HEK293 (cell line): ENCODE measurements around the gene RAB40C.

ENCODE experiments used
- BCL11B ChIP-seq: fragments of 450-650 bp; formaldehyde crosslinking; IDR thresholded peaks from 2 replicates; pipeline ENCODE4 v1.5.1; 2016; ENCODE audit warnings: low read depth, missing biosample characterization, missing genetic modification characterization
- KLF7 ChIP-seq: fragments of 450-650 bp; formaldehyde crosslinking; IDR thresholded peaks from 2 replicates; pipeline ENCODE4 v1.5.1; 2016; ENCODE audit warnings: missing biosample characterization, missing genetic modification characterization, borderline replicate concordance
- KLF8 ChIP-seq: fragments of 450-650 bp; formaldehyde crosslinking; IDR thresholded peaks from 2 replicates; pipeline ENCODE4 v1.5.1; 2016; ENCODE audit warnings: missing biosample characterization, missing genetic modification characterization
- MEIS1 ChIP-seq: sonication (generic); formaldehyde crosslinking; IDR thresholded peaks from 2 replicates; pipeline ENCODE4 v1.8.1; 2022; ENCODE audit warnings: missing genetic modification reagents, mild to moderate bottlenecking, borderline replicate concordance
- OSR2 ChIP-seq: fragments of 450-650 bp; formaldehyde crosslinking; IDR thresholded peaks from 2 replicates; pipeline ENCODE4 v1.5.1; 2016; ENCODE audit warnings: missing biosample characterization, missing genetic modification characterization
- OVOL3 ChIP-seq: fragments of 450-650 bp; formaldehyde crosslinking; IDR thresholded peaks from 2 replicates; pipeline ENCODE4 v1.5.1; 2016; ENCODE audit warnings: missing biosample characterization, missing genetic modification characterization
- SCRT2 ChIP-seq: fragments of 450-650 bp; formaldehyde crosslinking; IDR thresholded peaks from 2 replicates; pipeline ENCODE4 v1.5.1; 2016; ENCODE audit warnings: missing biosample characterization, missing genetic modification characterization
- ZBTB48 ChIP-seq: fragments of 450-650 bp; formaldehyde crosslinking; IDR thresholded peaks from 2 replicates; pipeline ENCODE4 v1.5.1; 2016; ENCODE audit warnings: missing biosample characterization, missing genetic modification characterization
- ZNF146 ChIP-seq: fragments of 450-650 bp; formaldehyde crosslinking; IDR thresholded peaks from 2 replicates; pipeline ENCODE4 v1.5.1; 2016; ENCODE audit warnings: missing biosample characterization, missing genetic modification characterization
- ZNF155 ChIP-seq: fragments of 450-650 bp; formaldehyde crosslinking; IDR thresholded peaks from 2 replicates; pipeline ENCODE4 v1.5.1; 2016; ENCODE audit warnings: missing biosample characterization, missing genetic modification characterization
- ZNF157 ChIP-seq: fragments of 450-650 bp; formaldehyde crosslinking; IDR thresholded peaks from 2 replicates; pipeline ENCODE4 v1.5.1; 2016; ENCODE audit warnings: missing biosample characterization, missing genetic modification characterization
- ZNF16 ChIP-seq: fragments of 450-650 bp; formaldehyde crosslinking; IDR thresholded peaks from 2 replicates; pipeline ENCODE4 v1.5.1; 2016; ENCODE audit warnings: low read depth, missing biosample characterization, missing genetic modification characterization
- ZNF169 ChIP-seq: fragments of 450-650 bp; formaldehyde crosslinking; IDR thresholded peaks from 2 replicates; pipeline ENCODE4 v1.5.1; 2016; ENCODE audit warnings: missing biosample characterization, missing genetic modification characterization
- ZNF248 ChIP-seq: fragments of 450-650 bp; formaldehyde crosslinking; IDR thresholded peaks from 2 replicates; pipeline ENCODE4 v1.5.1; 2017; ENCODE audit warnings: missing biosample characterization, missing genetic modification characterization
- ZNF292 ChIP-seq: fragments of 450-650 bp; formaldehyde crosslinking; IDR thresholded peaks from 2 replicates; pipeline ENCODE4 v1.5.1; 2016; ENCODE audit warnings: low read depth, missing biosample characterization, missing genetic modification characterization, borderline replicate concordance
- ZNF530 ChIP-seq: fragments of 450-650 bp; formaldehyde crosslinking; IDR thresholded peaks from 2 replicates; pipeline ENCODE4 v1.5.1; 2016; ENCODE audit warnings: low read depth, missing biosample characterization, missing genetic modification characterization
- ZNF571 ChIP-seq: fragments of 450-650 bp; formaldehyde crosslinking; IDR thresholded peaks from 2 replicates; pipeline ENCODE4 v1.5.0; 2017; ENCODE audit warnings: missing biosample characterization, missing genetic modification characterization
- ZNF596 ChIP-seq: fragments of 450-650 bp; IDR thresholded peaks from 2 replicates; pipeline ENCODE4 v1.5.0; 2018; ENCODE audit warnings: missing biosample characterization, mild to moderate bottlenecking, missing genetic modification characterization, moderate library complexity
- ZNF777 ChIP-seq: fragments of 450-650 bp; formaldehyde crosslinking; IDR thresholded peaks from 2 replicates; pipeline ENCODE4 v1.5.1; 2017; ENCODE audit warnings: missing biosample characterization, missing genetic modification characterization, borderline replicate concordance
- ZSCAN30 ChIP-seq: fragments of 450-650 bp; IDR thresholded peaks from 2 replicates; pipeline ENCODE4 v1.5.1; 2018; ENCODE audit warnings: missing biosample characterization, mild to moderate bottlenecking, missing genetic modification characterization, moderate library complexity
- TF ChIP-seq, protein P1 (sequence below): fragments of 450-650 bp; formaldehyde crosslinking; IDR thresholded peaks from 2 replicates; pipeline ENCODE4 v1.5.1; 2016; ENCODE audit warnings: missing biosample characterization, missing genetic modification characterization
- TF ChIP-seq, protein P2 (sequence below): fragments of 450-650 bp; formaldehyde crosslinking; IDR thresholded peaks from 2 replicates; pipeline ENCODE4 v1.5.1; 2017; ENCODE audit warnings: missing biosample characterization, missing genetic modification characterization
- TF ChIP-seq, protein P3 (sequence below): fragments of 450-650 bp; formaldehyde crosslinking; IDR thresholded peaks from 2 replicates; pipeline ENCODE4 v1.5.1; 2016; ENCODE audit warnings: missing biosample characterization, missing genetic modification characterization
- TF ChIP-seq, protein P4 (sequence below): fragments of 450-650 bp; formaldehyde crosslinking; IDR thresholded peaks from 2 replicates; pipeline ENCODE4 v1.5.1; 2016; ENCODE audit warnings: missing biosample characterization, missing genetic modification characterization
- TF ChIP-seq, protein P5 (sequence below): fragments of 450-650 bp; formaldehyde crosslinking; IDR thresholded peaks from 2 replicates; pipeline ENCODE4 v1.5.1; 2017; ENCODE audit warnings: missing biosample characterization, missing genetic modification characterization
- TF ChIP-seq, protein P6 (sequence below): fragments of 450-650 bp; formaldehyde crosslinking; IDR thresholded peaks from 2 replicates; pipeline ENCODE4 v1.5.1; 2017; ENCODE audit warnings: missing biosample characterization, missing genetic modification characterization

RAB40C gene

DNA sequence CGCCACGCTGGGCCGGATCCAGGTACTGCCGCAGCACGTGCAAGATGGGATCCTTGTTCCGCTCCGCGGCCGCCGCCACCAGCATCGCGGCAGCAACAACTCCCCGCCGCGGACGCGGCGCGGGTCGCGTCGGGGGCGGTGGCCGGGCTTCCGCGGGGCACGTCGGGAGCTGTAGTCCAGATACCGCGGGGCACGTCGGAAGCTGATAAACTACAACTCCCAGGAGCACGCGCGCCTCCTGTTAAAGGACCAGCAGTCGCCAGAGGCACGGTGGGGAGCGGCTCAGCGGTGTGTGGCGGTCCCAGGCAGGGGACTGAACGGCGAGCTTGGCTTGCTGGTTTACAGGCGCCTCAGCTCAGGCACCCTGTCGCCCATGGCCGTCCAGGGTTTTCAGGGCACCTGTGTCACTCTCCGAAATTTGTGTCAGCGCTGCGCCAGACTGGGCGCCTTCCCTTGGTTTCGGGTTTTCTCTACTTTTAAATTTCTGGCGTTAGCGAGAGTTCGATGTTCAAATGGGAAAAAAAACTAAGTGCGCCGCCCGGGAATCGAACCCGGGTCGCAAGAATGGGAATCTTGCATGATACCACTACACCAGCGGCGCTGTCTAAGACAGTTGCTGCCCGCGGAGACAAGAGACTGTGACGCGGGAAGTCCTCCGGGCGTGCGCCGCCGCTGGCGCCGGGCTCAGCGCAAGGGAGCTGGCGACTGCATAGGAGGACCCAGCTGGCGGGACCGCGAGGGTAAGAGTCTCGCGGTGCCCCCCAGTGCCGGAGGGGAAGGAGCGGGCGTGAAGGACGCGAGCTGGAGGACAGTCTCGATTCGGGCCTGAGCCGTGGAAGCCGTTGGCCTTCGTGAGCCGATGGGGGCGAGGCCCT lies 46.6 kb downstream of the RAB40C start, which contains the start of gene METTL26 (continued):
- TF ChIP-seq BCL11B (no peak), ZNF169 (no peak), KLF8 (peak; percentile 79), ZNF146 (tag by site-specific recombination) (no peak), ZNF292 (tag by site-specific recombination) (no peak), SCRT2 (peak; percentile 72; the same call in 1 of the 2 replicates), ZNF155 (no peak), ZNF777 (tag by site-specific recombination) (peak; percentile 61; the same call in 1 of the 2 replicates), OSR2 (peak; percentile 17; the same call in 1 of the 2 replicates), ZNF571 (tag by site-specific recombination) (no peak), ZNF530 (no peak), ZNF596 (peak; percentile 30), ZNF248 (tag by site-specific recombination) (no peak), ZNF16 (tag by site-specific recombination) (no peak), ZNF157 (tag by site-specific recombination) (no peak), KLF7 (tag by site-specific recombination) (no peak), OVOL3 (tag by site-specific recombination) (no peak), ZSCAN30 (tag by site-specific recombination) (peak; percentile 74), MEIS1 (CRISPR knock-in tag) (no peak), ZBTB48 (peak; percentile 64)
- TF ChIP-seq, protein P1, sequence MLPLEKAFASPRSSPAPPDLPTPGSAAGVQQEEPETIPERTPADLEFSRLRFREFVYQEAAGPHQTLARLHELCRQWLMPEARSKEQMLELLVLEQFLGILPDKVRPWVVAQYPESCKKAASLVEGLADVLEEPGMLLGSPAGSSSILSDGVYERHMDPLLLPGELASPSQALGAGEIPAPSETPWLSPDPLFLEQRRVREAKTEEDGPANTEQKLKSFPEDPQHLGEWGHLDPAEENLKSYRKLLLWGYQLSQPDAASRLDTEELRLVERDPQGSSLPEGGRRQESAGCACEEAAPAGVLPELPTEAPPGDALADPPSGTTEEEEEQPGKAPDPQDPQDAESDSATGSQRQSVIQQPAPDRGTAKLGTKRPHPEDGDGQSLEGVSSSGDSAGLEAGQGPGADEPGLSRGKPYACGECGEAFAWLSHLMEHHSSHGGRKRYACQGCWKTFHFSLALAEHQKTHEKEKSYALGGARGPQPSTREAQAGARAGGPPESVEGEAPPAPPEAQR, result peak; percentile 56; the same call in 1 of the 2 replicates
- TF ChIP-seq, protein P2, sequence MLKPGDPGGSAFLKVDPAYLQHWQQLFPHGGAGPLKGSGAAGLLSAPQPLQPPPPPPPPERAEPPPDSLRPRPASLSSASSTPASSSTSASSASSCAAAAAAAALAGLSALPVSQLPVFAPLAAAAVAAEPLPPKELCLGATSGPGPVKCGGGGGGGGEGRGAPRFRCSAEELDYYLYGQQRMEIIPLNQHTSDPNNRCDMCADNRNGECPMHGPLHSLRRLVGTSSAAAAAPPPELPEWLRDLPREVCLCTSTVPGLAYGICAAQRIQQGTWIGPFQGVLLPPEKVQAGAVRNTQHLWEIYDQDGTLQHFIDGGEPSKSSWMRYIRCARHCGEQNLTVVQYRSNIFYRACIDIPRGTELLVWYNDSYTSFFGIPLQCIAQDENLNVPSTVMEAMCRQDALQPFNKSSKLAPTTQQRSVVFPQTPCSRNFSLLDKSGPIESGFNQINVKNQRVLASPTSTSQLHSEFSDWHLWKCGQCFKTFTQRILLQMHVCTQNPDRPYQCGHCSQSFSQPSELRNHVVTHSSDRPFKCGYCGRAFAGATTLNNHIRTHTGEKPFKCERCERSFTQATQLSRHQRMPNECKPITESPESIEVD, result no peak
- TF ChIP-seq, protein P3, sequence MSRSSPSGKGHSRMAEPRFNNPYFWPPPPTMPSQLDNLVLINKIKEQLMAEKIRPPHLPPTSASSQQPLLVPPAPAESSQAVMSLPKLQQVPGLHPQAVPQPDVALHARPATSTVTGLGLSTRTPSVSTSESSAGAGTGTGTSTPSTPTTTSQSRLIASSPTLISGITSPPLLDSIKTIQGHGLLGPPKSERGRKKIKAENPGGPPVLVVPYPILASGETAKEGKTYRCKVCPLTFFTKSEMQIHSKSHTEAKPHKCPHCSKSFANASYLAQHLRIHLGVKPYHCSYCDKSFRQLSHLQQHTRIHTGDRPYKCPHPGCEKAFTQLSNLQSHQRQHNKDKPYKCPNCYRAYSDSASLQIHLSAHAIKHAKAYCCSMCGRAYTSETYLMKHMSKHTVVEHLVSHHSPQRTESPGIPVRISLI (tag by site-specific recombination), result peak; percentile 91; the same call in 1 of the 2 replicates
- TF ChIP-seq, protein P4, sequence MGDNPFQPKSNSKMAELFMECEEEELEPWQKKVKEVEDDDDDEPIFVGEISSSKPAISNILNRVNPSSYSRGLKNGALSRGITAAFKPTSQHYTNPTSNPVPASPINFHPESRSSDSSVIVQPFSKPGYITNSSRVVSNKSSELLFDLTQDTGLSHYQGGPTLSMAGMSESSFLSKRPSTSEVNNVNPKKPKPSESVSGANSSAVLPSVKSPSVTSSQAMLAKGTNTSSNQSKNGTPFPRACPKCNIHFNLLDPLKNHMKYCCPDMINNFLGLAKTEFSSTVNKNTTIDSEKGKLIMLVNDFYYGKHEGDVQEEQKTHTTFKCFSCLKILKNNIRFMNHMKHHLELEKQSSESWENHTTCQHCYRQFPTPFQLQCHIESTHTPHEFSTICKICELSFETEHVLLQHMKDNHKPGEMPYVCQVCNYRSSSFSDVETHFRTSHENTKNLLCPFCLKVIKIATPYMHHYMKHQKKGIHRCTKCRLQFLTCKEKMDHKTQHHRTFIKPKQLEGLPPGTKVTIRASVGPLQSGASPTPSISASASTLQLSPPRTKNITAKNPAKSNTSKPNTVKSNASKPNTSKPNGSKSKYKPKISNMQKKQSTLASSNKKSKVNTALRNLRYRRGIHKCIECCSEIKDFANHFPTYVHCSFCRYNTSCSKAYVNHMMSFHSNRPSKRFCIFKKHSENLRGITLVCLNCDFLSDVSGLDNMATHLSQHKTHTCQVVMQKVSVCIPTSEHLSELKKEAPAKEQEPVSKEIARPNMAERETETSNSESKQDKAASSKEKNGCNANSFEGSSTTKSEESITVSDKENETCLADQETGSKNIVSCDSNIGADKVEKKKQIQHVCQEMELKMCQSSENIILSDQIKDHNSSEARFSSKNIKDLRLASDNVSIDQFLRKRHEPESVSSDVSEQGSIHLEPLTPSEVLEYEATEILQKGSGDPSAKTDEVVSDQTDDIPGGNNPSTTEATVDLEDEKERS (tag by site-specific recombination), result no peak
- TF ChIP-seq, protein P5, sequence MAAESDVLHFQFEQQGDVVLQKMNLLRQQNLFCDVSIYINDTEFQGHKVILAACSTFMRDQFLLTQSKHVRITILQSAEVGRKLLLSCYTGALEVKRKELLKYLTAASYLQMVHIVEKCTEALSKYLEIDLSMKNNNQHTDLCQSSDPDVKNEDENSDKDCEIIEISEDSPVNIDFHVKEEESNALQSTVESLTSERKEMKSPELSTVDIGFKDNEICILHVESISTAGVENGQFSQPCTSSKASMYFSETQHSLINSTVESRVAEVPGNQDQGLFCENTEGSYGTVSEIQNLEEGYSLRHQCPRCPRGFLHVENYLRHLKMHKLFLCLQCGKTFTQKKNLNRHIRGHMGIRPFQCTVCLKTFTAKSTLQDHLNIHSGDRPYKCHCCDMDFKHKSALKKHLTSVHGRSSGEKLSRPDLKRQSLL (tag by site-specific recombination), result no peak; the same call in none of the 2 replicates
- TF ChIP-seq, protein P6, sequence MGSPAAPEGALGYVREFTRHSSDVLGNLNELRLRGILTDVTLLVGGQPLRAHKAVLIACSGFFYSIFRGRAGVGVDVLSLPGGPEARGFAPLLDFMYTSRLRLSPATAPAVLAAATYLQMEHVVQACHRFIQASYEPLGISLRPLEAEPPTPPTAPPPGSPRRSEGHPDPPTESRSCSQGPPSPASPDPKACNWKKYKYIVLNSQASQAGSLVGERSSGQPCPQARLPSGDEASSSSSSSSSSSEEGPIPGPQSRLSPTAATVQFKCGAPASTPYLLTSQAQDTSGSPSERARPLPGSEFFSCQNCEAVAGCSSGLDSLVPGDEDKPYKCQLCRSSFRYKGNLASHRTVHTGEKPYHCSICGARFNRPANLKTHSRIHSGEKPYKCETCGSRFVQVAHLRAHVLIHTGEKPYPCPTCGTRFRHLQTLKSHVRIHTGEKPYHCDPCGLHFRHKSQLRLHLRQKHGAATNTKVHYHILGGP (tag by site-specific recombination), result no peak
